Measurements from ENCODE around the gene NOL3.
"Not testable (repeated sequence)": the region's sequence is repeated elsewhere in the genome, so short reads cannot be mapped to it uniquely, and the experiment has no call there.

NOL3 gene

DNA sequence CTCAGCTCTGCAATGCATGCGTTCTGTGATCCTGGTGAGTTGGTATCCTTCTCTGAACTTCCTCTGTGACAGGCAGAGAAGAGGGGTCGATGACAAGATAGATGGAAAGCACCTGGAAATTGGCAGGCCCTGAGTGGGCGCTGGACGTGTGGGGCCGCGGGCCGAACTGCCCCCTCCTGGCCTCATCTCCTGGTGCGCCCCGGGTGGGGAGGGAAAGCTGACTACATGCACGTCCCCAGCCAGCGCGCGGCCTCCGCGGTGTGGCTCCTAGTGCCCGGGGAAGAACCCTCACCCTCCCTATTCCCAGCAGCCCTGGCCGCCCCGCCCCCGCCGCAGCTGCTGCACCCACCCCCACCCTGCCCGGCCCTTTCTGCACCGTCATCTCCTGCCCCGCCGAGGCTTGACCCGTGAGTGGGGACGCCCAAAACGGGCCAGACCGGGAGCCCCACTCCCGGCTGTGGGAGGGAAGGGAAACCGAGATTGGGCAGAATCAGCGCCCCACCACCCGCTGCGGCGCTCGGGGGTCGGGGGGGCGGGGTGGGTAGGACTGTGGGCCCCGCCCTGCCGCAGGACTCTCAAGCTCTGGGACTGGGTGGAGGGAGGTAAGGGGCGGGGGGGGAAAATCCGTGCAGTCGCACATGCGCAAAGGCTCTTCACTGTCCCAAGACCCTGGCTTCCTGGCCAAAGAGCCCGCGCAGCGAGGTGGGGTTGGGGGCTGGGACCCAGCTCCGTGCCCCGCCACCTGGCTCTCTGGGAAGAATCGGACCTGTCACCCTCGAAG lies at the start of gene NOL3:
Gene NOL3 (plus strand): TSS at position 371 of the 781 bp plus-strand sequence.
- no peak for DNase-seq (ENCODE audit: low spot score)

DNA sequence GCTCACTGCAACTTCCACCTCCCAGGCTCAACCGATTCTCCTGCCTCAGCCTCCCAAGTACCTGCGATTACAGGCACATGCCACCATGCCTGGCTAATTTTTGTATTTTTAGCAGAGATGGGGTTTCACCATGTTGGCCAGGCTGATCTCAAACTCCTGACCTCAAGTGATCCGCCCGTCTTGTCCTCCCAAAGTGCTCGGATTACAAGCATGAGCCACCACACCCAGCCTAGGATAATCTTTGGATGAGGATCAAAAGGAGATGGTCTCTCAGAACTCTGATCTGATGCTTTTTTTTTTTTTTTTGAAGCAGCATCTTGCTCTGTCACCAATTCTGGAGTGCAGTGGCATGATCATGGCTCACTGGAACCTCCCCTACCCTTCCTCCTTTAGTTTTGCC lies 47.5 kb upstream of the NOL3 start:
- DNase-seq (ENCODE audit: low spot score) = not testable (repeated sequence)

DNA sequence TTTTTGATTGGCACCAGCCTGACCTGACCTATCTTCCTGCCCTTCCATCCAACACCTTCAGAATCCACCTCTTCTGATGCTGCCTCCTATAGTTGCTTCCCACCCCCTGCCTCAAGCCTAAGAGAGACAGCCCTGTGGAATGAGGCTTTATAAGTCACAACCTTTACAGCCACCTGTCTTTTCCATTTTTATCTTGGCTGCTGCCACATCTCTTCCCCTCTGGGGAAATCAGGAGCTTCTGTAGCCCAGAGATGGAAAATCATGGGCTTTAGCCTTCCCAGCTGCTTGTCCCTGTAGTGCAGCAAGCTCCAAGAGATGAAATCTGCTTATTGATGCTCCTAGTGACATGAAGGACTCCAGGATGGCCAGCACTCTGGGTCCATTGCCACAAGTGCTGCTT lies 41.9 kb upstream of the NOL3 start:
- no peak for DNase-seq (ENCODE audit: low spot score)

DNA sequence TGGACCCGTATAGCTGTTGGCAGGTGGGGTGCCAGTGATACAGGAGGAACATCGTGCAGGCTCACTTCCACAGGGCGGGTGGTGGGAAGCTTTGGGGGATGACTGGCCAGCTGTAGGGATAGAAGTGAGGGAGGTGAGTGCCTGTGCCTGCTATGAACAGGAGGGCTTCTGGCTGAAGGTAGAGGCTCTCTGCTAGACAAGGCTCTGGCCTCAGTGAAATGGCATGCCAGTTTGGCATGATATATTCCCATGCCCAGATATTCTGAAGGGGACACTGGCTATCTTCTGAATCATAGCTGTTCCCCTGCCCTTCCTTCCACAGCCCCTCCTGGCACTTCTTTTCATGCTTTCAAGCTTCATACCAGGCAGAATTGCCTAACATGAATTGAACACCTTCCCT lies 41.5 kb upstream of the NOL3 start:
- no peak for DNase-seq (ENCODE audit: low spot score)

DNA sequence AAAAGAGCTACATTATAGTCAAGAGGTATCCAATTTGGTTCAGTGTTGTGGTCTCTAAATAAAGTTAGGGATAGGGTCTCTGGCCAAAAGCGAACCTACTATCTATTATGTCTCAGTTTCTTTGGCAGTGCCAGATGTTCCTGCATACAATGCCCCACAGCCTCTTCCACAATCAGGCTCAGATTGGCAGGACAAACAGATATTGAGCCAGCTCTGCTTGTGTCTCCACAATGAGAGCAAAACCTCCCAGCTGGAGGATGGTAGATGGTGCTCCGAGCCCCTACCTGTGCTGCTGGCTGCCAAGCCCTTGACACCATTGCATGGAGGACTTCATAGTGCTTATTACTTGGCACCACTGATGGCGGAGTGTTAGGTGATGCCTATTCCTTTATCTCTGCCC lies 40.9 kb upstream of the NOL3 start:
- peak; percentile 34 for DNase-seq (ENCODE audit: low spot score)

DNA sequence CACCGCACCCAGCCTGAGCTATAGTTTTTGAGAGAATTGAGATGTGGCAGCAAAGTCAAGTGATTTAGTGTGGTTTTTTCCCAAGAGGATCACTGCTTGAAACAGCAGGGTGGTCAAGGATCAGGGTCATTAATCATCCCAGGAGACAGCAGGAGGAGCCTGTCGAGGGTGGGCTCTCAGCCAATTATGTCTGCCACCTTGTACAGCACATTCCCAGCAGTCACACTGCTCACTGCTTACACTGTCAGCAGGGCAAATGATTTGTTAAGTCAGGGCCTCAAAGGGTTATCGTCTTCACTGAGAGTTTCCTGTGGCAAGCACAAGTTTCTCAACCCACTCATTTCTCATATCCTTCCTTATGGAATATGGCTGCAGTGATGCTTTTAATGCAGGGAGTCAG lies 32.7 kb upstream of the NOL3 start:
- no peak for DNase-seq (ENCODE audit: low spot score)

DNA sequence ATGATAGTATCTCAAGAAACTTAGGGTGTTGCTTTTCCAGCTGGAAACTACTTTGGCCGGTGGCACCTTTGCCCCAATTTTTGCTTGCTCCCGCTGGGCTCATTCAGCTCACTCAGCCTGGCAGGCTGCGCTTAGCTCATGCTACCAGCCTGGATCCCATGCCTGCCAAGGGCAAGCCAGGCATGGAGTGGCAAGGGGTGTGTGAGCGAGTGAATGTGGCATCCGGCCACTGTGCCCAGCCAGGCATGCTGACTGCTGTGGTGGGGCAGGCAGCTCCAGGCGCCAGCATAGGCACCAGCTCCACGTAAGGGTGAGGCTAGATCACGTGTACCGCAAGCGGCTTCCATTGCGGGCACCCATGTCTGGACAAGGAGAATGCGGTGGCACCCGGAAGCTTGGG lies 28.9 kb upstream of the NOL3 start:
- DNase-seq (ENCODE audit: low spot score) = no peak

DNA sequence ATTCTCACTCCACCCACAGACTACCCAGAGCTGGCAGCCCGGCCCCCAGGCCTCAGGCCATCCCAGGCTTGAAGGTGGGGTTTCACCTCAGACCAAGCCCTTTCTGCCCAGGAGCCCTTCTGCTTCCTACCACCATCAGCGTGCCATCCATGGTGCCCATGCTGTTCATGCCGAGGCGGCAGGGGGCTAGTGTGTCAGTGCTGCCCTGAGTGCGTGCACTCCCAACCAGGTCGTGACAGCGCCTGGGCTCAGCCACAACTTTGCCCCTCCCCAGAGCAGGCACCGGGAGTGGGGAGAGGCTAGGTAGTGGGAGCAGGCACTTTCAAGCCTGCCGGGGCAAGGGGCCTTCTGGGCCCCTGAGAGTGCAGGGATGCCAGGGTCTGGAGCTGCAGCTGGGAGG lies 28.0 kb upstream of the NOL3 start:
- DNase-seq (ENCODE audit: low spot score) = no peak

DNA sequence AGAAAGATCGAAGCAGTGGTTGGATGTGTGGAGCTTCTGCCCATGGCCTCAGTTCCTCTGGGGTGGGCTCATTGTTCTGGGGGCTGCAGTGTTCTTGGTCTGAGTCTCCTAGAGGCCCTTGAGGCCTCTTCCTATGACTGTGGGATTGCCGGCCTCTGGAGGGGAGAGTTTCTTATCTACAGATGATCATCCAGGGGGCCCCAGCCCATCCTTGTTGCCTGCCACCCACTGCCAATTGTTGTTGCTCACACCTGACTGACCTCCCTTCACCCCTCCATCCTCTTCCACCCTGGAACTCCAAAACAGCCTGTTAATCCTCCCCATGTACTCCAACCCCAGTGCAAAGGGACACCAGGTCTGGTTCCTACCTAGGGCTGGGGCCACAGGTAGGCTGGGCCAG lies 25.4 kb upstream of the NOL3 start:
- DNase-seq (ENCODE audit: low spot score) = no peak

DNA sequence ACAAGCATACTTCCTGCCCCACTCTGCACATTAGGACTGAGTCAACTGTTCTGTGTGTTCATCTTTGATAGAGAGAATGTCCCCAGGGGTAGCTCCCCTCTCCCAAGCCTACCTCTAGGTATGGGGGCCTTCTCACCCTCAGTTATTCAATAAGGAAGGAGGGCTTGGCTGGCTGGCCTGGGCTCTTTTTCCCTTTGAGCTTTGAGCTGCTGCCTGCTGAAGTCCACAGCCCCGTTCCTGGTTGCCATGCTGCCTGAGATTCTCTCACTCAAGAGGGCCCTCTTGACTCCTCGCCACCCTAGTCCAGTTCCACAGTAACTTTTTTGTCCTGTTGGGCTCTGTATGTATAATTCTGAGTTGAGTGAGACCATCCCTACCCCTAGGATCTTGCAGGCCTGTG lies 24.6 kb upstream of the NOL3 start:
- no peak for DNase-seq (ENCODE audit: low spot score)

DNA sequence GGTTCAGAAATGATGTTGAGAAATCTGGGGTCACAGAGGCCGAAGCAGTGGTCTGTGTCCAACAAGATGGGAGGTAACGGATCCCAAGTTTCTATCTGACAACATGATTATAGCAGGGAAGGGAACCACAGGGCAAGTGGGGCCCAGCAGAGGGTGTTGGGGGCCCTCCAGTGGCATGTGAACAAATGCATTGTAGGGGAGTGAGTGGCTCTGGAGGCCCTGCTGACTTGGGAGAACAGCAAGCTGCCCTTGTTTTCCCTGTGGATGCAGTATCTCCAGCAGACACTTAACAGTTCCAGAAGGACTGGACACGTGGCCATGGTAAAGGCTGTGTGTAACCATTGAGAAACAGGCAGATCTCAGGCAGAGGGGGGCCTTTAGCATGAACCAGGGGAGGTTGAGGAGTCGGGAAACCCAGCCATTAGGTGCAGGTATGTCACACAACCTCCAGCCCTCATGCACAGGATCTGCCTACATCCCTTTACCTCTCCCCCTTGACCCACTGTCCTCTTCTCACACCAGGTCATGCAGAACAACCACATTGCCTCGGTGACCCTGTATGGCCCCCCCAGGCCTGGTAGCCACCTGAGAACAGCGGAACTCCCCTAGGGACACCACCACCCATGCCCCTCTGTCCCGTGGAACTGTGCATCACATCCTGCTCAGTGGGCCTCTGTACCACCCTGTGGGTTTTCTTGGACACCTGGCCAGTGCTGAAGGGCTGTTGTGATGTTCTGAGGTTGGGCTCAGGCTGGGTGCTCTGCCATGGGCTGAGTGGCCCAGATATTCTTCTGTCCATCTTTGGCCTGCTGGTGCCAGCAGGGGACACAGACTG lies 23.6 kb upstream of the NOL3 start:
- DNase-seq (ENCODE audit: low spot score) = no peak

DNA sequence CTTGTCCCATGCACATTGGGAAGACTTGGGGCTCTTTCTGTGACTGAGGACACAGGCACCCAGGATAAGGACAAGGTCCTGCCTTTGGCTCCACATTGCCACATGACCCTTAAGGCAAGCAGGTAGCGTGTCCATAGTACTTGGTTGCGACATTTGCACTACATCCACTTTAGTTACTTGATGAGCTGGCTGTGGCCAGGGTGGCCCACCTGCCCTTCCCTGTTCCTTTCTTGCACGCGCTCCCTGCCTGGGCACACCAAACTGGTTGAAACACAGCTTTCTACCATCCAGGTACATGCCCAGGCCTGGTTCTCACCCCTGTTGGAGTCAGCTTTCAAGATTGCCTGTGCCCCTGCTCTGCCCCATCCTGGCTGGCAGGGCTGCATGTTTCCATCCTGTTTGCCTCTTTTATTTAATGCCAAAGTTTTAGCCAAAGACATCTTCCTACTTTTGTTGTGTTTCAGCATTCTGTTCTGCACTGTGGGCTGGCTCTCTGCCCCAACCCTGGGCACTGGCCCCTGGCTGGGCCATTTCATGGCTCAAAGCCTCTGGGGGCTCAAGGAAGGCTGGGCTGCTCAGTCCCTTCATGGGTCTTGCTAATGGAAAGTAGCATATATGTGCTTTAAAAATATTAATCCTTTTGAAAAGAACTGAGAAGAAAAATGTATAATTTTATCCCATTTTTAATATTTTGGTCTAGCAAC lies 22.7 kb upstream of the NOL3 start:
- DNase-seq (ENCODE audit: low spot score) = no peak

DNA sequence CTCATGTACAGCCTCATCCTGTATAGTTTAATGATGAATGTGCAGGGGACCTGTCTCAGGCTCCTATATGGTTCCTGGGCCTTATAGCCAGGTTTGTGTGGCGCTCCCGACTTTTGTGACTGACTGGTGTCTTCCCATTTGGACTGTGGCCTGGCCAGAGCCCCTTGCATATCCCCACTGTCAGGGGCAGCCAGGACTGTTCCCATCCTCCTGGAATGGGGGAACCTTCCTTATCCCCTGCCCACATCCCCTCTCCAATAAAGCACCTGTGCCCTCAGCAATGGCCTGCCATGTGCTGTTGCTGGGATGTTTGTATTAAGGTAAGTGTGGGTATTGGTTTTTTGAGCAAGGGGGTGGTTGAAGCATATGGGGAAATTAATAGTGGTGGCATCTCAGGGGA lies 22.1 kb upstream of the NOL3 start:
- DNase-seq (ENCODE audit: low spot score) = no peak

DNA sequence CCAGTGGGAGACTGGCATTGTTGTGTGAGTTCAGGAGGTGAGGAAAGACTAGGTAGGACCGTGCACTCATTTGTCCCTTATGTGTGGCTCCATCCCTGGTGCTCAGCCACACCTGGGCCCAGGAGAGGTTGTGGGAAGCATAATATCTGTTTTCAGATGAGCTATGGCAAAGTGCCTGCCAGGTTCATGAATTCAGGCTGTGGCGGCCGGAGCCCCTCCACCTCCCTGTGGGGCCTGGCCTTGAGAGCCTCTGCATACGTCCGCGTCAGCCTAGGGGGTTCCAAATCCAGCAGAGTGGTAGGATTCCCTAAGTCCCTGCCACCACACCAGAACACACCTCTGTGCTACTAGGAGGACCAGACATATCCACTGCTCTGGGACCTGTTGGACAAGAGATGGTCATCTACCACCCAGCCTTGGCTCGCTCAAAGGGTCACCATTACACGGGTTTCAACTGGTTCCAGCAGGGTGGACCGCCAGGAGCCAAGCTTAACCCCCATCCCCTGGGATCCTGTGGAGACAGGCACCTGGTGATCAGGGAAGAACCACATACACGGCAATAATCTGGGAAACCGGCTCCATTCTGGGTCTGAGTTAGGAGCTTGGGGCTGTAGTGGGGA lies 21.6 kb upstream of the NOL3 start:
- DNase-seq (ENCODE audit: low spot score) = no peak

DNA sequence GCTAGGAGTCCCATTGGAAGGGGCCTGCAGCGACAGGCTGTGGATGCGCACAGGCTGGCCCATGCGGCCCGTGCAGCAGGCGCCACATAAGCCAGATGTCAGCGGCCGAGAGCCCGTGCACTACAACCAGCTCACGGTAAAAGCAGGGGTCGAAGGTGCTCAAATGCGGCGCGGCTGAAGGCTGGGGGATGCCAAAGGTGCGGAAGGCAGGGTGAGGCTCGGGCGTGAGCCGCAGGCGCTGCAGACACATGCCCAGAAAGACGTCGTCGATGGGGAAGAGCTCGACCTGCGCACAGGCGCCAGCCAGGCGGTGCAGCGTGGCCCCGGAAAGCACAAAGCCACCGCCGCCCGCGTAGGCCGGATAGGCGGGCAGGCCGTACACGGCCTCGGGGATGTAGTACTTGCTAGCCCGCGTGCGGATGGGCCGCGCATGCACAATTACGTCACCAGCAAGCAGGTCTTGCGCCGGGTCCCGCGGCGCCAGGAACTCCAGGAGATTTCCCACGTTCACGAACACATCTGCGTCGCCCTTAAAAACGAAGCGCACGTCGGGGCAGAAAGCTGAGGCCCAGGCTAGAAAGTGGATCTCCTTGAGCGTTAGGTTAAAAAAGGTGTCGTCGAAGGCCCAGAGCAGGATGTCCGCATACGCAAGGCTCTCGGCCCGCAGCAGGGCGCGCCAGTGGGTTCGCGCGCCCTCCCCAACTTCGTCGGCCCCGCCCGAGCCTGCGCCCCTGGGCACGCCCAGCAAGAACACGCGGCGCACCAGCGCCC lies 20.9 kb upstream of the NOL3 start:
- no peak for DNase-seq (ENCODE audit: low spot score)

DNA sequence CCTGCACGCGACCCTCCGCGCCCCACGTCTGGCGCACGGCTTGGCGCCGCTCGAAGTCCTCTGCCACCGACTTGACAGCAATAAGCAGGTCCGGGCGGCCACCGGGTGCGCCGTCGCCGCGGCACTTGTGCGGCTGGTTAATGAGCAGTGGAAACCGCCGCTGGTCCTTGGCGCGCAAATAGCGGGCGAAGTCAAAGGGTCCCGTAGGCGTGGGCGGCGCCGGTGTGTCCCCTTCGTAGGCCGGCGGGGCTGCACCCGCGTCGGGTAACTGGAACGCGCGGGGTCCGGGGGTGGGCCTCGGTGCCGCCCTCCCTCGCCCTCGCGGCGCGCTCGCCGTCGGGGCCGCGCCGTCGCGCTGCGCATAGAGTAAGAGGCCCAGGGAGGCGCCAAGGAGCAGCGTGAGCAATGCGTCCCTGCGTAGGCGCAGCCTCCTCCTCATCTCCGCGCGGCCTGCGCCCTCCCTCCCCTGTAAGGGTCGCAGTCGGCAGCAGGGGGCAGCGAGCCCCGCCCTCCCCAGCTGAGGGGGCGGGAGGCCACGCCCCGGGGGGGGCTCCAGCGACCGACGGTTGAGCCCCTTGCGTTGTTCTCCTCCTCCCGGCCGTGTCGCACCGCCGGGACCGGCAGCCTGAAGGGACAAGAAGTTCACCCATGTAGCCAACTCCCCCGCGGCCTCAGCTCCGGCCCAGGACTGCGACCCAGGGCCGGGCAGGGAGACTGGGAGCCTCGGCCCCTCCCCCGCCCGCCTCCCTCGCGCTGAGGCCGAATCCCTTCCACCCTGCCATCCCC lies 20.1 kb upstream of the NOL3 start:
- no peak for DNase-seq (ENCODE audit: low spot score)

DNA sequence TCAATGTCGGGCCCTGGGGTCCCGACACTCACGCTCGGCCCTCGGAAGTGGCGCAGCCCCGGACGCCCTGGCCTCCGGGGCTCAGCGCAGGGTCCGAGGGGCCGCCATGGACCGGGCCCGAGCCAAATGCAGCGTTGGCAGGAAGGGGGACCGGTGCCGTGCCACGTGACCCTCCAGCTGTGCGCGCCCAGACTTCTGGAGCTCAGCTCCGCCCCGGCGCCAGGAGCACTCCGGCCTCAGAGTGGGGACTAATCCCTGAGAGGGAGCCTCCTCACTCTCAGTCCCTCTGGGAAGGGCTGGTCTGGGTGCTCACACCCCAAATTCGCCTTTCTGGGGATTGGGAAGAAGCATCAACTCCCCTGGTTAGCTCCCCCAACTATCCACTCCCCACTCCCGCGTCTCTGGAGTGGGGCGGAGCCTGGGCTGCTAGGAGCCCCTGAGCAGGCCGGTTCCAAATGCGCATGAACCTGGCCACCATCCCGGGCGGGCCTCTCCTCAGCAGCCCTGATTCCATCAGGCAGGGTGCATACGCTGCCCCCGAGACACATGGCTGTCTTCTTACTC lies 19.4 kb upstream of the NOL3 start, which contains the start of gene B3GNT9:
Gene B3GNT9 (minus strand): TSS at position 166 of the 564 bp plus-strand sequence. CDS start 513 bp downstream, outside the sequence.
- DNase-seq (ENCODE audit: low spot score) = no peak

DNA sequence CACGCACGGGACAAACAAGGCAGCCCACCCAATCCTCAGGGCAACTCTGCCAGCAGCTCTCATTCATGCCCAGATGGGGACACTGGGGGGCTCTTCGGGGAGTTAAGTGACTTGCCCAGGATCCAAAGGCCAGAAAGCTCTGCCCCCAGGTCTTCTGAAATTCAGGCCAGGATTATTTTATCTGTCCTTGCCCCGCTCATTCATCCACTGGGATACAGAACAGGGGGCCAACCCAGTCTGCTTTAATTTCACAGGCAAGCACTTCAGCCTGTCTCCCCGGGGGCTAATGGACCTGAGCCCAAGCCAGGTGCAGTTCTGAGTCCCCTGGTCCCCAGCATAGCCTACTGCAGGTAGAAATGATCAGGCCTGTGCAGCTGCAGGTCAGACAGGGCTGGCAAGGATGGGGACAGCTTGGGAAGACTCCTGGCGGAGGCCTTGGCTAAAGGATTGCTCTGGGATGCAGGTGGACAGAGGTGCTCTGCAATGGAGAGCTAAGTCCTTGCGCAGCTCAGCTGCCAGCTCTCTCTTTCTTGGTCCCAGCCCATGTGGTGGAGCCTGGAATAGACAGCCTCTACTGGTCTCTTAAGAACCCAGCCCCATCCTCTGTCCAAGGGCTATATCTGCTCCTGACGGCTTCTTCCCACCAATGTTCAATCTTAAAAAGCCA lies 18.8 kb upstream of the NOL3 start:
- DNase-seq (ENCODE audit: low spot score) = no peak

DNA sequence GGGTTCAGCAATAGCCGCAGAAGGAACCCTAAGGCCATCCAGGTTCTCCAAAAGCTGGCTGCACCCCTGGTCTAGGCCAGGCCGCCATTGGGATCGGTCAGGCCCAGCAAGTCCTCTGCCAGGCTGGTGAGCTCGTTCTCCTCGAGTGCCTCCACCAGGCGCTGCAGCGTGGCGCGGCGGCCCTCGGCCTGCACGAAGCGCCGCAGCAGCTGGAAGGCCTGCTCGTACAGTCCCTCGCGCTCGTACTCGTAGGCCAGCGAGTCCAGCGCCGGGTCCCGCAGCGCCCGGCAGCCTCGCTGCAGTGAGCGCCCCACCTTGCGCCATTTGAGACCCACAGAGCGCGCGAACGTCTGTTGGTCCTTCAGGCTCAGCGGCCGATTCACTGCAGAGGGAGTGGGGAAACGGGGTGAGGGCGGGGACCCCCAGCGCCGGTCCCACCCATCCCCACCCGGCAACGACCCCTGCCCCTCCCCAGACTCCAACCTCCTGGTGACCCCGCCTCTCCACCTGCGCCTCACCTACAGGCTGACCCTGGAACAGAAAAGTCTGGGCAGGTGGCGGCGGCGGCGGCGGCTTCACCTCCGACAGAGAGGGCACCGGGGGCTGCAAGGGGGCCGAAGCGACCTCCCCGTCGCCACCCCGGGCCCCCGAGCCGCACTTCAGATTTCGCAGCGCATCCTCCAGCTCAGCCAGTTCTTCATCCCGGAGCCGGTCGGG lies 15.6 kb upstream of the NOL3 start:
- DNase-seq (ENCODE audit: low spot score) = no peak
